HCT116 (cell line): Measurements from ENCODE around the gene RTN4. TPM values are rescaled to one million over a fixed set of nuclear protein-coding genes. Genes with fewer than 3 reads are reported as not detected.

Source experiments
- ATAC-seq: fragments of 200-7000 bp; cut with Tn5 transposase; 2 replicates; pipeline ENCODE4 v1.9.1; 2020; ENCODE audit warnings: mild to moderate bottlenecking, moderate library complexity
- BruUV-seq: library from RNA; stranded (reverse); fragments of 400-500 nt; replicated peaks from 2 replicates; lab custom pipeline; 2021; lab: Mats Ljungman, UMichigan
- CTCF ChIA-PET: fragments of 300-600 bp; sonication (Branson Sonifier 250); formaldehyde crosslinking; loops from one replicate; lab custom pipeline; 2021; ENCODE audit warnings: antibody characterized with exemption; lab: Charles Lee
- POLR2A ChIA-PET: fragments of 300-600, 350-600 bp; sonication (Branson Sonifier 250); formaldehyde crosslinking; loops from one replicate; lab custom pipeline; 2021; ENCODE audit warnings: antibody characterized with exemption; lab: Charles Lee
- RAD21 ChIA-PET, 2 experiments: fragments of 300-600 bp; sonication (Branson Sonifier 250); formaldehyde crosslinking; loops; one replicate each; lab custom pipeline; 2023; ENCODE audit warnings: low total read pairs in 2 of 2; ENCODE audit not compliant: uncharacterized antibody in 2 of 2, unreplicated experiment in 2 of 2, low non-redundant PET in 1 of 2; lab: Charles Lee
- DNase-seq: peaks from one replicate; pipeline ENCODE4 v3.0.0-alpha.2; 2010; ENCODE audit warnings: low read depth, low spot score
- H2AFZ ChIP-seq: fragments of 200-600 bp; shearing (Covaris generic), sonication (generic); 2 replicates; pipeline ENCODE4 v1.6.1; 2017; ENCODE audit warnings: low read depth, mixed run types, mixed read lengths, antibody characterized with exemption, low read length; ENCODE audit not compliant: poor library complexity, severe bottlenecking
- H3K27ac ChIP-seq: 2 replicates; pipeline ENCODE4 v1.5.1; 2012; ENCODE audit warnings: low read depth, low read length
- H3K27me3 ChIP-seq: fragments of 200-600 bp; sonication (generic); 2 replicates; pipeline ENCODE4 v1.6.1; 2016; ENCODE audit warnings: mixed run types, low read length, mixed read lengths; ENCODE audit not compliant: insufficient read depth
- H3K36me3 ChIP-seq, 2 experiments: fragments of 200-500 bp in 1 of 2; fragments of 200-600 bp in 1 of 2; sonication (Bioruptor generic) in 1 of 2; sonication (generic) in 1 of 2; 2 replicates each; pipeline versions ENCODE4 v1.5.1 to v1.6.1; 2014 to 2016; ENCODE audit warnings: low read length in 2 of 2, inconsistent platforms in 1 of 2, mixed read lengths in 1 of 2, mixed run types in 1 of 2; ENCODE audit not compliant: insufficient read depth in 2 of 2, control insufficient read depth in 1 of 2
- H3K4me1 ChIP-seq, 2 experiments: fragments of 200-600 bp in 1 of 2; sonication (generic) in 1 of 2; 2 replicates each; pipeline versions ENCODE4 v1.5.1 to v1.6.1; 2012 to 2017; ENCODE audit warnings: low read length in 2 of 2, inconsistent platforms in 1 of 2, mild to moderate bottlenecking in 1 of 2, mixed read lengths in 1 of 2, mixed run types in 1 of 2, moderate library complexity in 1 of 2; ENCODE audit not compliant: insufficient read depth in 2 of 2, control insufficient read depth in 1 of 2
- H3K4me2 ChIP-seq: fragments of 200-600 bp; sonication (generic); 2 replicates; pipeline ENCODE4 v1.6.1; 2017; ENCODE audit warnings: mixed run types, low read length, mixed read lengths
- H3K4me3 ChIP-seq, 2 experiments: fragments of 200-600 bp in 1 of 2; sonication (generic) in 1 of 2; replicated peaks in 1 of 2; 2 replicates each; pipeline ENCODE4 v1.5.1; 2011 to 2016; ENCODE audit warnings: low read length in 2 of 2, control low read depth in 1 of 2, low read depth in 1 of 2, mild to moderate bottlenecking in 1 of 2, mixed read lengths in 1 of 2, mixed run types in 1 of 2
- H3K79me2 ChIP-seq: fragments of 200-600 bp; sonication (generic); 2 replicates; pipeline ENCODE4 v1.6.1; 2017; ENCODE audit warnings: mild to moderate bottlenecking, mixed run types, low read length, moderate library complexity, mixed read lengths; ENCODE audit not compliant: insufficient read depth
- H3K9ac ChIP-seq: fragments of 200-600 bp; sonication (generic); 2 replicates; pipeline ENCODE4 v1.6.1; 2016; ENCODE audit warnings: low read length, mixed read lengths
- H3K9me2 ChIP-seq: fragments of 200-600 bp; sonication (generic), shearing (Covaris generic); 2 replicates; pipeline ENCODE4 v1.6.1; 2017; ENCODE audit warnings: mixed run types, mild to moderate bottlenecking, moderate library complexity; ENCODE audit not compliant: insufficient read depth
- H3K9me3 ChIP-seq, 2 experiments: fragments of 200-500 bp in 1 of 2; fragments of 200-600 bp in 1 of 2; sonication (Bioruptor generic) in 1 of 2; sonication (generic) in 1 of 2; 2 replicates each; pipeline ENCODE4 v1.6.1; 2014 to 2017; ENCODE audit warnings: low read length in 2 of 2, mixed read lengths in 2 of 2, inconsistent platforms in 1 of 2, low read depth in 1 of 2, mild to moderate bottlenecking in 1 of 2, mixed run types in 1 of 2, moderate library complexity in 1 of 2; ENCODE audit not compliant: control insufficient read depth in 1 of 2, insufficient read depth in 1 of 2
- H4K20me1 ChIP-seq: fragments of 200-600 bp; sonication (generic), shearing (Covaris generic); 2 replicates; pipeline ENCODE4 v1.6.1; 2017; ENCODE audit warnings: mixed run types, mild to moderate bottlenecking, moderate library complexity; ENCODE audit not compliant: insufficient read depth
- ATF3 ChIP-seq: IDR thresholded peaks from 2 replicates; pipeline ENCODE4 v1.6.1; 2012
- EZH2 ChIP-seq: fragments of 200-600 bp; sonication (generic); IDR thresholded peaks from 2 replicates; pipeline ENCODE4 v1.6.1; 2017; ENCODE audit warnings: antibody characterized with exemption, mixed run types
- FOSL1 ChIP-seq: IDR thresholded peaks from 2 replicates; pipeline ENCODE4 v1.6.1; 2012; ENCODE audit warnings: low read depth
- YY1 ChIP-seq: IDR thresholded peaks from 2 replicates; pipeline ENCODE4 v1.6.1; 2011; ENCODE audit warnings: low read length, low read depth, moderate library complexity, mild to moderate bottlenecking; ENCODE audit not compliant: insufficient replicate concordance; ENCODE audit errors: extremely low read depth
- intact Hi-C: fragments of 100-400 bp; cut with micrococcal nuclease; formaldehyde crosslinking; loops from 2 replicates; pipeline ENCODE4 v1.10.0; 2022
- total RNA-seq: library from RNA; stranded (reverse); gene quantifications from one replicate; pipeline ENCODE4 v1.2.1, GENCODE V29; 2021; ENCODE audit not compliant: unreplicated experiment
- TF ChIP-seq, protein P1 (sequence below): IDR thresholded peaks from 2 replicates; pipeline ENCODE4 v1.6.1; 2012; ENCODE audit warnings: low read depth

Gene RTN4
- total RNA-seq, 1 experiment from 2014 or later: 221 TPM

- CTCF ChIA-PET: no interaction called here
- POLR2A ChIA-PET: no interaction called here
- RAD21 ChIA-PET: no interaction called here
- no peak overlapping the region for H3K4me3 ChIP-seq
- H3K4me1 ChIP-seq: peaks cover 32 to 53% of the 10 kb centered on the region in 2 experiments
- ATAC-seq: no peak
- BruUV-seq: no TSS peak
- DNase-seq: no peak
- no peaks in the 10 kb centered on the region for H3K27me3 ChIP-seq
- no peaks in the 10 kb centered on the region for H3K9me2 ChIP-seq
- peaks cover 100% of the 10 kb centered on the region for H3K79me2 ChIP-seq
- no peak for TF ChIP-seq EZH2
- TF ChIP-seq ATF3: no peak
- TF ChIP-seq FOSL1: no peak
- TF ChIP-seq, protein P1, sequence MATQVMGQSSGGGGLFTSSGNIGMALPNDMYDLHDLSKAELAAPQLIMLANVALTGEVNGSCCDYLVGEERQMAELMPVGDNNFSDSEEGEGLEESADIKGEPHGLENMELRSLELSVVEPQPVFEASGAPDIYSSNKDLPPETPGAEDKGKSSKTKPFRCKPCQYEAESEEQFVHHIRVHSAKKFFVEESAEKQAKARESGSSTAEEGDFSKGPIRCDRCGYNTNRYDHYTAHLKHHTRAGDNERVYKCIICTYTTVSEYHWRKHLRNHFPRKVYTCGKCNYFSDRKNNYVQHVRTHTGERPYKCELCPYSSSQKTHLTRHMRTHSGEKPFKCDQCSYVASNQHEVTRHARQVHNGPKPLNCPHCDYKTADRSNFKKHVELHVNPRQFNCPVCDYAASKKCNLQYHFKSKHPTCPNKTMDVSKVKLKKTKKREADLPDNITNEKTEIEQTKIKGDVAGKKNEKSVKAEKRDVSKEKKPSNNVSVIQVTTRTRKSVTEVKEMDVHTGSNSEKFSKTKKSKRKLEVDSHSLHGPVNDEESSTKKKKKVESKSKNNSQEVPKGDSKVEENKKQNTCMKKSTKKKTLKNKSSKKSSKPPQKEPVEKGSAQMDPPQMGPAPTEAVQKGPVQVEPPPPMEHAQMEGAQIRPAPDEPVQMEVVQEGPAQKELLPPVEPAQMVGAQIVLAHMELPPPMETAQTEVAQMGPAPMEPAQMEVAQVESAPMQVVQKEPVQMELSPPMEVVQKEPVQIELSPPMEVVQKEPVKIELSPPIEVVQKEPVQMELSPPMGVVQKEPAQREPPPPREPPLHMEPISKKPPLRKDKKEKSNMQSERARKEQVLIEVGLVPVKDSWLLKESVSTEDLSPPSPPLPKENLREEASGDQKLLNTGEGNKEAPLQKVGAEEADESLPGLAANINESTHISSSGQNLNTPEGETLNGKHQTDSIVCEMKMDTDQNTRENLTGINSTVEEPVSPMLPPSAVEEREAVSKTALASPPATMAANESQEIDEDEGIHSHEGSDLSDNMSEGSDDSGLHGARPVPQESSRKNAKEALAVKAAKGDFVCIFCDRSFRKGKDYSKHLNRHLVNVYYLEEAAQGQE: no peak
- TF ChIP-seq YY1: no peak
- peaks cover 49% of the 10 kb centered on the region; the same call in 1 of the 2 replicates for H4K20me1 ChIP-seq
- intact Hi-C loops: loop anchor here (10.0 kb wide), 1 partner anchor 347 kb away; no protein-coding TSS in a partner anchor
- H2AFZ ChIP-seq: no peak overlapping the region
- H3K4me2 ChIP-seq: no peak overlapping the region
- H3K36me3 ChIP-seq: no peaks in the 10 kb centered on the region
- no peak overlapping the region for H3K9ac ChIP-seq
- H3K9me3 ChIP-seq: no peaks in the 10 kb centered on the region
- H3K27ac ChIP-seq: no peak overlapping the region
Measured at GRCh38 chr2:55011831-55012671, 38.2 kb downstream of the RTN4 start.
